Measurements from ENCODE around the gene IDH2. TPM values are rescaled to one million over a fixed set of nuclear protein-coding genes. Genes with fewer than 3 reads are reported as not detected.

IDH2 gene
- polyA plus RNA-seq, 1 donor from 2014 or later, result 84.7 TPM

DNA sequence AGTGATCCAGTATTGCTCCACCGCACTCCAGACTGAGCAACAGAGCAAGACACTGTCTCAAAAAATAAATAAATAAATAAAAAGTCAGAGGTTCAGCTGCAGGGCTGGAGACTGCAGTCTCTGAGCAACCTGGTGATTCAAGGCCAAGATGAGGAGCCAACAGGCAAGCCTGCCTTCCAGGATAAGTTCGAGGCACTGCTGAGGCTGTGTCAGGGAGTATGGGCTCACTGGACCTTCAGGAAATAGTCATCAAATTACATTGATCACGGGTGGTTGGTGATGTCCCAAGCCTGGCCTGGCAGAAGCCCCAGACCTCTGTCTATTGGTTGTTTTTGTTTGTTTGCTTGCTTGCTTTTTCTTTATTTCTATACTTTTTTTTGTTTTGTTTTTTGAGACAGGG is 41.5 kb downstream of the IDH2 start:
- Histone ChIP-seq H2AFZ (ENCODE audit: low read depth, low read length) (no peak overlapping the region), H3K4me2 (ENCODE audit: low read length) (no peak overlapping the region), H3K79me2 (replicated peaks; ENCODE audit: insufficient read depth, low read length) (no peaks in the 10 kb centered on the region), H3F3A (ENCODE audit: insufficient read depth, low read length, poor library complexity, severe bottlenecking) (no peaks in the 10 kb centered on the region), H3K27me3 (ENCODE audit: insufficient read depth, low read depth, low read length) (no peaks in the 10 kb centered on the region), H3K9ac (ENCODE audit: low read length) (no peak overlapping the region), H3K27ac (ENCODE audit: low read length) (no peak overlapping the region), H3K4me3 (ENCODE audit: low read length) (no peak overlapping the region), H3K9me2 (ENCODE audit: insufficient read depth, low read length) (no peaks in the 10 kb centered on the region), H4K20me1 (ENCODE audit: insufficient read depth) (no peaks in the 10 kb centered on the region), H3K36me3 (ENCODE audit: insufficient read depth, low read length) (no peaks in the 10 kb centered on the region), H3K9me3 (ENCODE audit: low read length) (no peaks in the 10 kb centered on the region)
- TF ChIP-seq, protein P1, sequence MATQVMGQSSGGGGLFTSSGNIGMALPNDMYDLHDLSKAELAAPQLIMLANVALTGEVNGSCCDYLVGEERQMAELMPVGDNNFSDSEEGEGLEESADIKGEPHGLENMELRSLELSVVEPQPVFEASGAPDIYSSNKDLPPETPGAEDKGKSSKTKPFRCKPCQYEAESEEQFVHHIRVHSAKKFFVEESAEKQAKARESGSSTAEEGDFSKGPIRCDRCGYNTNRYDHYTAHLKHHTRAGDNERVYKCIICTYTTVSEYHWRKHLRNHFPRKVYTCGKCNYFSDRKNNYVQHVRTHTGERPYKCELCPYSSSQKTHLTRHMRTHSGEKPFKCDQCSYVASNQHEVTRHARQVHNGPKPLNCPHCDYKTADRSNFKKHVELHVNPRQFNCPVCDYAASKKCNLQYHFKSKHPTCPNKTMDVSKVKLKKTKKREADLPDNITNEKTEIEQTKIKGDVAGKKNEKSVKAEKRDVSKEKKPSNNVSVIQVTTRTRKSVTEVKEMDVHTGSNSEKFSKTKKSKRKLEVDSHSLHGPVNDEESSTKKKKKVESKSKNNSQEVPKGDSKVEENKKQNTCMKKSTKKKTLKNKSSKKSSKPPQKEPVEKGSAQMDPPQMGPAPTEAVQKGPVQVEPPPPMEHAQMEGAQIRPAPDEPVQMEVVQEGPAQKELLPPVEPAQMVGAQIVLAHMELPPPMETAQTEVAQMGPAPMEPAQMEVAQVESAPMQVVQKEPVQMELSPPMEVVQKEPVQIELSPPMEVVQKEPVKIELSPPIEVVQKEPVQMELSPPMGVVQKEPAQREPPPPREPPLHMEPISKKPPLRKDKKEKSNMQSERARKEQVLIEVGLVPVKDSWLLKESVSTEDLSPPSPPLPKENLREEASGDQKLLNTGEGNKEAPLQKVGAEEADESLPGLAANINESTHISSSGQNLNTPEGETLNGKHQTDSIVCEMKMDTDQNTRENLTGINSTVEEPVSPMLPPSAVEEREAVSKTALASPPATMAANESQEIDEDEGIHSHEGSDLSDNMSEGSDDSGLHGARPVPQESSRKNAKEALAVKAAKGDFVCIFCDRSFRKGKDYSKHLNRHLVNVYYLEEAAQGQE (IDR thresholded peaks at IDR 0.05; ENCODE audit: borderline replicate concordance), result no peak
- TF ChIP-seq SMC3 (conservative IDR thresholded peaks at IDR 0.05; ENCODE audit: poor library complexity), result no peak
- no peak for TF ChIP-seq RAD21 (conservative IDR thresholded peaks at IDR 0.05)
- TF ChIP-seq CTCF (IDR thresholded peaks at IDR 0.05; ENCODE audit: poor library complexity, severe bottlenecking), result no peak
- TF ChIP-seq EZH2 (IDR thresholded peaks at IDR 0.05; ENCODE audit: borderline replicate concordance, insufficient read depth, low read length, poor library complexity, severe bottlenecking), result no peak
- no peak for TF ChIP-seq EP300 (conservative IDR thresholded peaks at IDR 0.05; ENCODE audit: poor library complexity, severe bottlenecking)
- no peak for TF ChIP-seq POLR2AphosphoS5 (IDR thresholded peaks at IDR 0.05)
- TF ChIP-seq MXI1 (conservative IDR thresholded peaks at IDR 0.05; ENCODE audit: poor library complexity, severe bottlenecking), result no peak
- TF ChIP-seq TAF1 (IDR thresholded peaks at IDR 0.05; ENCODE audit: low read depth), result no peak

GRCh38 chr15:90059208-90059985 is 42.9 kb downstream of the IDH2 start:
- H3K36me3 ChIP-seq (ENCODE audit: insufficient read depth, low read length), result no peaks in the 10 kb centered on the region
- H3K4me3 ChIP-seq (ENCODE audit: low read length), result no peak overlapping the region
- H3K27me3 ChIP-seq (ENCODE audit: insufficient read depth, low read depth, low read length), result no peaks in the 10 kb centered on the region
- H3K9ac ChIP-seq (ENCODE audit: low read length), result no peak overlapping the region
- no peaks in the 10 kb centered on the region for H4K20me1 ChIP-seq (ENCODE audit: insufficient read depth)
- H3K9me3 ChIP-seq (ENCODE audit: low read length), result no peaks in the 10 kb centered on the region
- no peak overlapping the region for H2AFZ ChIP-seq (ENCODE audit: low read depth, low read length)
- no peak overlapping the region for H3K27ac ChIP-seq (ENCODE audit: low read length)
- no peak overlapping the region for H3K4me2 ChIP-seq (ENCODE audit: low read length)
- H3K9me2 ChIP-seq (ENCODE audit: insufficient read depth, low read length), result no peaks in the 10 kb centered on the region
- H3K79me2 ChIP-seq (replicated peaks; ENCODE audit: insufficient read depth, low read length), result no peaks in the 10 kb centered on the region
- TF ChIP-seq, protein P1 (IDR thresholded peaks at IDR 0.05; ENCODE audit: borderline replicate concordance), result no peak
- no peak for TF ChIP-seq POLR2AphosphoS5 (IDR thresholded peaks at IDR 0.05)
- no peak for TF ChIP-seq RAD21 (conservative IDR thresholded peaks at IDR 0.05)
- TF ChIP-seq TAF1 (IDR thresholded peaks at IDR 0.05; ENCODE audit: low read depth), result no peak
- no peak for TF ChIP-seq MXI1 (conservative IDR thresholded peaks at IDR 0.05; ENCODE audit: poor library complexity, severe bottlenecking)
- TF ChIP-seq EZH2 (IDR thresholded peaks at IDR 0.05; ENCODE audit: borderline replicate concordance, insufficient read depth, low read length, poor library complexity, severe bottlenecking), result no peak
- no peak for TF ChIP-seq SMC3 (conservative IDR thresholded peaks at IDR 0.05; ENCODE audit: poor library complexity)
- TF ChIP-seq EP300 (conservative IDR thresholded peaks at IDR 0.05; ENCODE audit: poor library complexity, severe bottlenecking), result no peak
- no peak for TF ChIP-seq CTCF (IDR thresholded peaks at IDR 0.05; ENCODE audit: poor library complexity, severe bottlenecking)
- H3F3A ChIP-seq (ENCODE audit: insufficient read depth, low read length, poor library complexity, severe bottlenecking), result no peaks in the 10 kb centered on the region

All from neural cell (in vitro differentiated cells).